ENCODE results near the gene ZBTB39. TPM values are rescaled to one million over a fixed set of nuclear protein-coding genes. Genes with fewer than 3 reads are reported as not detected.

Gene ZBTB39
- total and polyA plus RNA-seq, 2 of the 8 experiments (the other 6 are each of a cell fraction or from before 2014, with no cell fraction given) = 19.3 to 25.0 TPM

DNA sequence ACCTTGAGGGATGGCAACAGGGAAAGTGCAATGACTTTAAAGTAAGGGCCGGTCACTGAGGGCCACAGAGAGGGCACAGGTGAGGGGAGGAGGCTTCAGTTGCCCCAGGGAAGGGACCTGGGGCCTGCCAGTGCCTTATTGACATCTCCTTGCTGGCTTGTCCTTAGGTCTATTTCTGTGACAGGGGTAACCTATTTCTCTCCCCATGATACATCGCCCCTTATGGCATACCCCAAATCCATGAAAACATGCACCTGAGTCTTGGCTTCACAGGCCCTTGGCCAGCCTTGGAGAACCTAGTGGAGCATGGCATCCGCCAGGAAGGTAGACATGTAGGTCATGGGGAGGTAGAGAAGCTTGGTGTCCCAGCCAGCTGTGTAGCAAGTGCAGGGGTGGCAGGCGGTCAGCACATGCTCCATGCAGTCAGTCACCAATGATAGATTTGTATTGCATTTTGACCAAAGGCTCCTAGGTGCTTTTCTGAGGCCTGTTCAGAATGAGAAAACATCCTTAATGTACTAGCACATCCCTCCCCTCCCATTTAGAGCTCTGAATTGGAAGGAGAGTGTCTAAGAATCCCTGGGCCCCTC lies 25.3 kb downstream of the ZBTB39 start:
- POLR2A ChIA-PET (ENCODE audit: partially characterized antibody) = interaction anchor here (1.0 kb wide), 1 partner anchor 25 kb away, joined by 4 read pairs; the partner anchor contains the start of gene ZBTB39
- no peaks in the 10 kb centered on the region for H3K79me1 ChIP-seq (ENCODE audit: low read depth, low read length)
- 92% methylated on average over 4 of the region's 4 CpGs; no CpG with 5 or more reads in 1 of the 2 experiments for WGBS, 2 experiments (ENCODE audit: extremely low coverage in 1 of 2, insufficient coverage in 1 of 2, insufficient read length in 1 of 2, insufficient replicate concordance in 2 of 2, low coverage in 1 of 2, low lambda C conversion rate in 2 of 2, missing lambda C conversion rate in 1 of 2)
- TF ChIP-seq SP1 (IDR thresholded peaks at IDR 0.05; ENCODE audit: low read depth, low read length) (no peak), POU5F1 (IDR thresholded peaks at IDR 0.05; ENCODE audit: low read depth, low read length) (no peak), NRF1 (IDR thresholded peaks at IDR 0.05; ENCODE audit: low read depth, low read length) (no peak), JUND (IDR thresholded peaks at IDR 0.05; ENCODE audit: low read length) (no peak), RFX5 (IDR thresholded peaks at IDR 0.05; ENCODE audit: borderline replicate concordance, low read depth, low read length) (no peak)

More for the DNA sequence above, 25.3 kb downstream of the ZBTB39 start:
- Histone ChIP-seq H2BK15ac (ENCODE audit: low read length) (no peak overlapping the region), H3K79me2 (ENCODE audit: control insufficient read depth in 1 of 2, insufficient read depth in 2 of 2, low read length in 2 of 2) (no peaks in the 10 kb centered on the region), H4K20me1 (replicated peaks in 1 of 2; ENCODE audit: control insufficient read depth in 1 of 2, insufficient read depth in 2 of 2, low read length in 2 of 2) (no peaks in the 10 kb centered on the region), H4K8ac (ENCODE audit: extremely low read depth, insufficient read depth, low read length) (no peak overlapping the region), H4K5ac (ENCODE audit: insufficient read length, low read depth, low read length) (no peak overlapping the region), H3K4ac (replicated peaks; ENCODE audit: insufficient read length, low read depth, low read length) (no peak overlapping the region), H2BK12ac (ENCODE audit: low read depth, low read length) (no peak overlapping the region), H3K9me3 (ENCODE audit: insufficient read depth in 2 of 2, low read depth in 1 of 2, low read length in 1 of 2) (no peaks in the 10 kb centered on the region), H3K36me3 (ENCODE audit: control insufficient read depth in 2 of 4, insufficient read depth in 4 of 4, low read length in 3 of 4) (no peaks in the 10 kb centered on the region), H3K4me2 (ENCODE audit: insufficient read depth in 1 of 2, low read depth in 2 of 2, low read length in 2 of 2) (no peak overlapping the region), H2BK20ac (ENCODE audit: low read length) (no peak overlapping the region), H3K18ac (ENCODE audit: extremely low read depth, low read length) (no peak overlapping the region), H3K4me1 (replicated peaks in 1 of 4; ENCODE audit: control insufficient read depth in 3 of 4, insufficient read depth in 4 of 4, low read length in 3 of 4) (no peaks in the 10 kb centered on the region), H3K56ac (replicated peaks; ENCODE audit: insufficient read length, low read depth, low read length) (no peak overlapping the region), H3K27ac (ENCODE audit: low read depth, low read length) (no peak overlapping the region), H3K23me2 (ENCODE audit: low read depth, low read length) (no peaks in the 10 kb centered on the region), H4K91ac (replicated peaks; ENCODE audit: insufficient read length, low read length) (no peak overlapping the region), H2AK5ac (ENCODE audit: low read depth, low read length) (no peak overlapping the region), H2BK120ac (replicated peaks; ENCODE audit: low read depth, low read length) (no peak overlapping the region), H2AFZ (ENCODE audit: low read length) (no peak overlapping the region), H3K23ac (ENCODE audit: insufficient read length) (no peak overlapping the region), H3K9ac (replicated peaks in 1 of 4; ENCODE audit: extremely low read depth in 1 of 4, low read depth in 3 of 4, low read length in 3 of 4) (no peak overlapping the region), H3K14ac (ENCODE audit: insufficient read length) (no peak overlapping the region), H3K4me3 (ENCODE audit: extremely low read depth in 1 of 4, insufficient read depth in 2 of 4, low read depth in 3 of 4, low read length in 4 of 4) (no peak overlapping the region), H2BK5ac (ENCODE audit: low read depth, low read length) (no peak overlapping the region), H3K27me3 (replicated peaks in 1 of 4; ENCODE audit: control insufficient read depth in 3 of 4, extremely low read depth in 1 of 4, insufficient read depth in 3 of 4, low read length in 3 of 4) (no peaks in the 10 kb centered on the region)
- FAIRE-seq (no peak), DNase-seq (ENCODE audit: low read depth in 1 of 2, low spot score in 2 of 2) (no peak)
- CTCF ChIA-PET (ENCODE audit: partially characterized antibody) = interaction anchor here (1.2 kb wide), 1 partner anchor 13 kb away, joined by 5 read pairs; a partner anchor contains a TSS

Measured in H1 (cell line).